Suprapubic skin (tissue), 4 donors: ENCODE results near the gene OMP. TPM values are rescaled to one million over a fixed set of nuclear protein-coding genes. Genes with fewer than 3 reads are reported as not detected.

Experiments
- DNase-seq, 2 donors: peaks; one replicate each; pipeline ENCODE4 v3.0.0-alpha.2; 2019; ENCODE audit warnings: low spot score in 2 of 2
- H3K27ac ChIP-seq: fragments of 200-600 bp; sonication (generic); one replicate; pipeline ENCODE4 v1.5.1; 2019
- H3K27me3 ChIP-seq: fragments of 200-600 bp; sonication (generic); one replicate; pipeline ENCODE4 v1.5.1; 2019
- H3K36me3 ChIP-seq: fragments of 200-600 bp; sonication (generic); one replicate; pipeline ENCODE4 v1.5.1; 2019
- H3K4me1 ChIP-seq: fragments of 200-600 bp; sonication (generic); one replicate; pipeline ENCODE4 v1.5.1; 2019
- H3K4me3 ChIP-seq: fragments of 200-600 bp; sonication (generic); one replicate; pipeline ENCODE4 v1.5.1; 2019; ENCODE audit warnings: mild to moderate bottlenecking
- H3K9me3 ChIP-seq: fragments of 200-600 bp; sonication (generic); one replicate; pipeline ENCODE4 v1.5.1; 2019
- EP300 ChIP-seq: sonication (generic); formaldehyde crosslinking; IDR thresholded peaks from one replicate; pipeline ENCODE4 v1.6.1; 2017; ENCODE audit warnings: antibody characterized with exemption
- POLR2A ChIP-seq, 2 donors: fragments of 450-650 bp; IDR thresholded peaks; one replicate each; pipeline ENCODE4 v1.6.1; 2017; ENCODE audit warnings: antibody characterized with exemption in 2 of 2, mild to moderate bottlenecking in 2 of 2, moderate library complexity in 2 of 2
- POLR2AphosphoS5 ChIP-seq, 3 donors: sonication (generic); formaldehyde crosslinking; IDR thresholded peaks; one replicate each; pipeline ENCODE4 v1.6.1; 2017; ENCODE audit warnings: antibody characterized with exemption in 3 of 3
- WGBS: methylation state at CpG from one replicate; pipeline ENCODE4 v1.1.5; 2018; 5-methylcytosine and 5-hydroxymethylcytosine counted together
- total RNA-seq, 4 donors: library from RNA; depleted of rRNA; stranded (reverse); fragments of >200 nt; gene quantifications; one replicate each; pipeline ENCODE4 v1.1.0, GENCODE V29; 2016
- TF ChIP-seq, protein P1 (sequence below), 2 donors: fragments of 200-600 bp in 1 of 2; fragments of 450-650 bp in 1 of 2; sonication (generic) in 1 of 2; IDR thresholded peaks; one replicate each; pipeline ENCODE4 v1.5.1; 2016 to 2019; ENCODE audit warnings: antibody characterized with exemption in 2 of 2, mild to moderate bottlenecking in 1 of 2, moderate library complexity in 1 of 2

OMP gene
- total RNA-seq, 4 donors from 2014 or later: 9.6 TPM; not detected in 3

DNA sequence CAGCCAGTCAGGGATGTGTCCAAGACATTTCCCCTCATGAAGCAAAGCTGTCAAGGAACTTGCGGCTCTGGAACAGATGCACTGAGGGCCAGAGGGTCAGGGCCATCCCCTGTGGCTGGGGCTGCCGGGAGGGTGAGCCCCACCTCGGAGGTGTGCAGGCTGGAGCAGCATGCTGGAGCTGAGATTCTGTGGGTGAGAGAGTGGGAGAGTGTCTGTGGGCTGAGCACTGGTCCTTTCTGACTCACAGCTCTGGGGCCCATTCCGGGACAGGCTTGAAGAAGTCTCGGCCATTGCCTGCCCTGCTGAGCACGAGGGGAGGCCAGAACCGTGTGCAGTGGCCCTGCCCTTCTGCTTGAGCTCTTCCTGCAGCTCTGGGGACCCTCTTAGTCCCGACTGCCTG, 2.1 kb downstream of the OMP start:
- Histone ChIP-seq H3K27me3 (no peaks in the 10 kb centered on the region), H3K4me1 (peaks cover 7% of the 10 kb centered on the region), H3K36me3 (no peaks in the 10 kb centered on the region), H3K27ac (no peak overlapping the region), H3K9me3 (no peaks in the 10 kb centered on the region), H3K4me3 (no peak overlapping the region)
- DNase-seq: no peak
- 89% methylated on average over 3 of the region's 8 CpGs for WGBS
- no peak for TF ChIP-seq POLR2A (IDR thresholded peaks at IDR 0.05)
- no peak for TF ChIP-seq EP300
- TF ChIP-seq POLR2AphosphoS5 (IDR thresholded peaks at IDR 0.05): no peak
- TF ChIP-seq, protein P1, sequence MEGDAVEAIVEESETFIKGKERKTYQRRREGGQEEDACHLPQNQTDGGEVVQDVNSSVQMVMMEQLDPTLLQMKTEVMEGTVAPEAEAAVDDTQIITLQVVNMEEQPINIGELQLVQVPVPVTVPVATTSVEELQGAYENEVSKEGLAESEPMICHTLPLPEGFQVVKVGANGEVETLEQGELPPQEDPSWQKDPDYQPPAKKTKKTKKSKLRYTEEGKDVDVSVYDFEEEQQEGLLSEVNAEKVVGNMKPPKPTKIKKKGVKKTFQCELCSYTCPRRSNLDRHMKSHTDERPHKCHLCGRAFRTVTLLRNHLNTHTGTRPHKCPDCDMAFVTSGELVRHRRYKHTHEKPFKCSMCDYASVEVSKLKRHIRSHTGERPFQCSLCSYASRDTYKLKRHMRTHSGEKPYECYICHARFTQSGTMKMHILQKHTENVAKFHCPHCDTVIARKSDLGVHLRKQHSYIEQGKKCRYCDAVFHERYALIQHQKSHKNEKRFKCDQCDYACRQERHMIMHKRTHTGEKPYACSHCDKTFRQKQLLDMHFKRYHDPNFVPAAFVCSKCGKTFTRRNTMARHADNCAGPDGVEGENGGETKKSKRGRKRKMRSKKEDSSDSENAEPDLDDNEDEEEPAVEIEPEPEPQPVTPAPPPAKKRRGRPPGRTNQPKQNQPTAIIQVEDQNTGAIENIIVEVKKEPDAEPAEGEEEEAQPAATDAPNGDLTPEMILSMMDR (IDR thresholded peaks at IDR 0.05): no peak

DNA sequence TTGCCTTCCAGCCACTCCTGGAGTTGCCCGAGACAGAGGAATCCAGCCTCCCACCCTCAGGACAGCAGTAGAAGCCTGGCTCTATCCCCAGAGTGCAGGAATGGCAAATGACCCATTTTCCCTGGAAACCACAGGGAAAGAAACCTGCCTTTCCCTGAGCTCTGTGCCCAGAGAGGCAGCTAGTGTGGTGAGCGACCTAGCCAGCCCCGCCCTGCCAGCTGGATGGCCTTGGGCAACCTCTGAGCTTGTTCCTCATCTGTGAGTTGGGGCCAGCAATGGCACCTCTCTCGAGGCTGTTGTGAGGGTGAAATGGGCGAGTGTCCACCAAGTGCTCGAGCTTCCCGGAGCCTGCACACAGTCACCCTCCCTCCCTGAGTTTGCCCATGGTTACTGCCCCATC, 3.7 kb downstream of the OMP start:
- Histone ChIP-seq H3K4me3 (no peak overlapping the region), H3K27ac (no peak overlapping the region), H3K36me3 (no peaks in the 10 kb centered on the region), H3K4me1 (peaks cover 7% of the 10 kb centered on the region), H3K27me3 (no peaks in the 10 kb centered on the region), H3K9me3 (no peaks in the 10 kb centered on the region)
- no peak for DNase-seq
- TF ChIP-seq EP300 (no peak), POLR2AphosphoS5 (IDR thresholded peaks at IDR 0.05) (no peak), POLR2A (IDR thresholded peaks at IDR 0.05) (no peak)
- TF ChIP-seq, protein P1 (IDR thresholded peaks at IDR 0.05): no peak
- 77% methylated on average over 5 of the region's 7 CpGs for WGBS

DNA sequence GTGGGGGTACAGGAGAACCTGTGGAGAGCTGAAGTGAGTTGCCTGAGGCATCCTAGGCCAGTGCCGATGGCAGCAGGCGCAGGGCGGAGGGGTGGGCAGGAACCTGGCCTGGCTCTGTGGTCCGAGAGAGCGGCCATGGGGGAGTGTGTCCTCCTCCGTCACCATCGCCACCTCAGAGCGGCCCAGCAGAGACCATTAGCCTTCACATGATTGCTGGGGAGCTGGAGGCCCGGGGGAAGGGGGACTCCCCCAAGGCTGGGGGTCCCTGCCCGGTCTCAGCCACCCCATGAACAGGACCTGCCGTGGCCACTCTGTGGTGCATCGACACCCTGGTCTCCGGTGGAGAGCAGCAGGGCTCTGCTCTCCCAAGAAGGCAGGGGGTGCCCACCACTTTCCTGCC, 4.1 kb downstream of the OMP start:
- Histone ChIP-seq H3K27me3 (no peaks in the 10 kb centered on the region), H3K36me3 (no peaks in the 10 kb centered on the region), H3K4me3 (no peak overlapping the region), H3K4me1 (peaks cover 7% of the 10 kb centered on the region), H3K9me3 (no peaks in the 10 kb centered on the region), H3K27ac (no peak overlapping the region)
- TF ChIP-seq POLR2A (IDR thresholded peaks at IDR 0.05) (no peak), POLR2AphosphoS5 (IDR thresholded peaks at IDR 0.05) (no peak), EP300 (no peak)
- TF ChIP-seq, protein P1 (IDR thresholded peaks at IDR 0.05): no peak
- no CpG with 5 or more reads among the region's 13 CpGs for WGBS
- no peak for DNase-seq

DNA sequence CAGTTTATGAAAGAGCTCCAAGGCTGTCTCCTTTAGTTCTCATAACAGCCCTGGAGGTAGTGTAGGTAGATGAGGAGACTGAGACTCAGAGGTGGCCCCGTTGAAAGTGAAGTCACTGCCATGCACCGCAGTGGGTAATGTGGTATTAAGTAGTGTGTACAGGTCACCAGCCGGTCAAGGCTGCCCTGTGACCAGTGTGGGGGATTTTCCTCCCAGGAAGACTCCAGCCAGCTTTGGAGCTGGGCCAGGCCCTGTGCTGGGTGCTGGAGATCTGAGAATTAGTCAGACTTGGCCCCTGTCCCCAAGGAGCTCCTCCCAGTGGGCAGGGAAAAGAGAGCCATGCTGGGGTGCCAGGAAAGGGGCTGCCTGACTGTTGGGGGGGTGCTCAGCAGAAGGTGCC, 5.3 kb downstream of the OMP start:
- no peak overlapping the region for H3K4me3 ChIP-seq
- TF ChIP-seq POLR2AphosphoS5 (IDR thresholded peaks at IDR 0.05): no peak
- no peak for TF ChIP-seq EP300
- TF ChIP-seq POLR2A (IDR thresholded peaks at IDR 0.05): no peak
- TF ChIP-seq, protein P1 (IDR thresholded peaks at IDR 0.05): no peak
- H3K9me3 ChIP-seq: no peaks in the 10 kb centered on the region
- DNase-seq: no peak
- no peaks in the 10 kb centered on the region for H3K36me3 ChIP-seq
- peaks cover 7% of the 10 kb centered on the region for H3K4me1 ChIP-seq
- H3K27me3 ChIP-seq: no peaks in the 10 kb centered on the region
- WGBS: 59% methylated on average over 3 of the region's 3 CpGs
- no peak overlapping the region for H3K27ac ChIP-seq

DNA sequence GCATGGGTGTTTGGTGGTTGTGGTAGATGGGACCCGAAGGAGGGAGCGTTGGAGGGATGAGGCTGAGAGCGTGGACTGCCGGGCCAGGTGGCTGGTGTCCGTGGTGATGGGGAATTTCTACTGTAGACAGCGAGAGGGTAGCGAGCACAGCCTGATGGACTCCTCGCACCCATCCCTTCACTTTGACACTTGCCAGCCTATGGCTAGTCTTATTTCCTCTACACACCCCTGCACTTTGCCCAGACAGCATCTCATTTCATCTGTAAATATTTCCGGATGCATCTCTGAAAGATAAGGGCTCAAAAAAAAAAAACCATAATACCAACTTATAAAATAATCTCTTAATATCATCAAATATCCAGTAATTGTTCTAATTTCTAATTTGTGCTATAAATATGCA, 5.8 kb downstream of the OMP start:
- WGBS: 87% methylated on average over 9 of the region's 9 CpGs
- Histone ChIP-seq H3K9me3 (no peaks in the 10 kb centered on the region), H3K4me3 (no peak overlapping the region), H3K36me3 (no peaks in the 10 kb centered on the region), H3K4me1 (peaks cover 7% of the 10 kb centered on the region), H3K27me3 (no peaks in the 10 kb centered on the region), H3K27ac (no peak overlapping the region)
- no peak for TF ChIP-seq POLR2AphosphoS5 (IDR thresholded peaks at IDR 0.05)
- TF ChIP-seq EP300: no peak
- TF ChIP-seq, protein P1 (IDR thresholded peaks at IDR 0.05): no peak
- no peak for TF ChIP-seq POLR2A (IDR thresholded peaks at IDR 0.05)
- DNase-seq: no peak
